ENCODE results near the gene DYNC2I2.

The DYNC2I2 gene

GRCh38 chr9:128636556-128637530 lies 19.8 kb downstream of the DYNC2I2 start:
- DNase-seq (ENCODE audit: extremely low read depth in 1 of 2, low read depth in 1 of 2): no peak

- DNase-seq (ENCODE audit: extremely low read depth in 1 of 2, low read depth in 1 of 2): no peak
These were observed 20.6 kb downstream of the DYNC2I2 start for GRCh38 chr9:128636024-128636390.

- no peak for DNase-seq (ENCODE audit: extremely low read depth in 1 of 2, low read depth in 1 of 2)
These were observed 21.2 kb downstream of the DYNC2I2 start for GRCh38 chr9:128635266-128636023.

DNA sequence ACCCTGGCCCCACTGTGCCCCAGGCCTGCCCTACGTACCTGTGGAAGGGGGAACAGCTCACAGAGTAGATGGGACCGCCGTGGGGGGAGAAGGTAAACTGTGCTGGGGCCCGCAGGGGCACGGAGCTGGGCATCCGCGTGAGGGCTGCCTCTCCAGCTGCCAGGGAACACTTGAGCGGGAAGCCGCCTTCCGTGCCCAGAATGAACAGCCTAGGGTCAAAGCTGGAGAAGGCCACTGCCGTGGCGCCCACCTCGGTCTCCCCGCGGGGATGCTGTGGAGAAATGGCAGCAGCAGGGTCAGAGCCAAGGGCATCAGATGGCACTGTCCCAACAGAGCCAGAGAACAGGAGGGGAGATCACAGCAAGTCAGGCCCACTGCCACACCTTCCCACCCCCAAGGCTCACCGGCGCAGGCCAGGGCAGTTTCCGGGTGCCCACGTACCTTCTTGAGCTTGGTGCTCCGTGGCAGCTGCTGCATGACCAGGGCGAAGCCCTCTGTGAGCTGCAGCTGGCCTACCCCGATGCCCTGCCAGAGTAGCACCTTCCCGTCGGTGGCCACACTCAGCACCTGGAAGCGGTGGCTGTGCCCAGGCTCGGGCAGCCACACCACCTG lies 21.9 kb downstream of the DYNC2I2 start:
- no peak for DNase-seq (ENCODE audit: extremely low read depth in 1 of 2, low read depth in 1 of 2)

- DNase-seq (ENCODE audit: extremely low read depth in 1 of 2, low read depth in 1 of 2): no peak
These were observed 22.5 kb downstream of the DYNC2I2 start for GRCh38 chr9:128634111-128634510.

DNA sequence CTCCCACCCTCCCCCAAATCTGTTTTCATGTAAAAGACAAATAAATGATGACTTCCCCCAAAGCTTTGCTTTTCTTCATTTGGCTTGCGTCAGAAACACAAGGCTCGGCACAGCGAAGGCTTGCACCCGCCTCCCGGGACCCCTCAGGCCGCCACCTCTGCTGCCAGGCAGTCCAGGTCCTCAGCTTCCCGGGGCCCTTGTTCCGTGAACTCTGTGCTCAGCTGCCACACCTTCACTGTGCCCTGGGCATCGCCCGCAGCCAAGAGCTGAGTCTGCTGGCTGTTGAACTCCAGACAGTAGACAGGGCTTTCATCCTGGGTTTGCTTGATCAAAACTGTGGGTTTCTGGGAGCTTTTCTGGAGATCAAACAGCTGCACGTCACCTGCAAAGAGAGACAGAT lies 23.0 kb downstream of the DYNC2I2 start:
- no peak for DNase-seq (ENCODE audit: extremely low read depth in 1 of 2, low read depth in 1 of 2)

DNA sequence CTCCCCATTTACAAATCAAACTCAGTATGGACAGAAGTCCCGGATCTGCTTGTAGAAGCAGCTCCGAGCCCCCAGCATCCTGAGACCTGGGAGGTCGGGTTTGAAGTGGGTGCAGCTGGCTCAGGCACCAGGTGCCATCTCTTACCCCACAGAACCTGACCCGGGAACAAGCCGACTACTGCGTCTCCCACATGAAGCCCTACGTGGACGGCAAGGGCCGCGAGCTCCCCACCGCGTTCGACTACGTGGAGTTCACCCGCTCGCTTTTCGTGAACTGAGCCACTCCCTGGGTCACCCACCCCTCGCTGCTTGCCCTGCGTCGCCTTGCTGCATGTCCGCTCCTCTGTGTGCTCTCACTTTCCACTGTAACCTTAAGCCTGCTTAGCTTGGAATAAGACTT lies 23.6 kb downstream of the DYNC2I2 start:
- no peak for DNase-seq (ENCODE audit: extremely low read depth in 1 of 2, low read depth in 1 of 2)

GRCh38 chr9:128632486-128632885 lies 24.2 kb downstream of the DYNC2I2 start:
- no peak for DNase-seq (ENCODE audit: extremely low read depth in 1 of 2, low read depth in 1 of 2)

DNA sequence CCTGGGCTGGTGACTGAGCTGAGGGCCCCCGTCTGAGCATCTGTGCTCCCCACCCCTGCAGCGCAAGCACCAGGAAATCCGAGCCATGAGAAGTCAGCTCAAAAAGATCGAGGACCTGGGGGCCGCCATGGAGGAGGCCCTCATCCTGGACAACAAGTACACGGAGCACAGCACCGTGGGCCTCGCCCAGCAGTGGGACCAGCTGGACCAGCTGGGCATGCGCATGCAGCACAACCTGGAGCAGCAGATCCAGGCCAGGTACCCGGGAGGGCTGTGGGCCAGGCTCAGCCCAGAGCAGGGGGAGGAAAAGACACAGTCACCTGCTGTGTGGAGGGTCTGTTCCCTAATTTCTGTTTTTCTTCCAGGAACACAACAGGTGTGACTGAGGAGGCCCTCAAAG lies 24.6 kb downstream of the DYNC2I2 start:
- DNase-seq (ENCODE audit: extremely low read depth in 1 of 2, low read depth in 1 of 2): no peak

DNA sequence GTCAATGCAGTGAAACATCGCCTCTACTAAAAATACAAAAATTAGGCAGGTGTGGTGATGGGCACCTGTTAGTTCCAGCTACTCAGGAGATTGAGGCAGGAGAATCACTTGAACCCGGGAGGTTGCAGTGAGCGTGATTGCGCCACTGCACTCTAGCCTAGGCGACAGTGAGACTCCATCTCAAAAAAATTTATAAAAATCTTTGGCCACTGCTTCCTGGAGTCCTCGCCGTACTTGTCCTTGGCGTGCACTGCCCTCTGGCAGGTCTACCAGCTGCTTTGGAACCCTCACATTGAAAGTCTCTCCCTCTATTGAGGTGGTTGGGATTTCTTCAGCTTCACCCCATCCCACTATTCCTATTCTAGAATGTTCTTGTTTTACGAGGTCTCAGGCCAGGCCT lies 25.0 kb downstream of the DYNC2I2 start:
- DNase-seq (ENCODE audit: extremely low read depth in 1 of 2, low read depth in 1 of 2): no peak

GRCh38 chr9:128629852-128630545 lies 26.6 kb downstream of the DYNC2I2 start:
- no peak for DNase-seq (ENCODE audit: extremely low read depth in 1 of 2, low read depth in 1 of 2)

GRCh38 chr9:128629136-128629535 lies 27.5 kb downstream of the DYNC2I2 start:
- DNase-seq (ENCODE audit: extremely low read depth in 1 of 2, low read depth in 1 of 2): no peak

GRCh38 chr9:128628471-128629048 lies 28.1 kb downstream of the DYNC2I2 start:
- no peak for DNase-seq (ENCODE audit: extremely low read depth in 1 of 2, low read depth in 1 of 2)

DNA sequence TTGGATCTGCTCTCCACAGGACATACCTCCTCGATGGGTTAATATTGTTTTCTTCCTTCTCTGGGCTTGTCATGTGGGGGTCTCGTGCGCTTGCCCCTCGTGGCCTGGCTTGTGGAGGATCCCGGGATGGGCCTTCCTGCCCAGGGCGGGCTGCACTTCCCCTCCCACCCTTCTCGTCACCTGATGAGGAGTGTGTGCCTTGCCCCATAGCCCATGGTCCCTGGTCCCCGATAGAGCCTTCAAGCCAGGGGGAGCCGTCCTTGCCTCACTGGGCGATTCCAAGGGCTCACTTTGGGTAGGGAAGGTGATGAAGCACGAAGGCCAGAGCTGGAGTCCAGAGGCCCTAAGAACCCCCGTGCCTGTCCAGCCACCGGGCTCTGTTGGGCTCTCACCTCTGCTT lies 28.7 kb downstream of the DYNC2I2 start:
- DNase-seq (ENCODE audit: extremely low read depth in 1 of 2, low read depth in 1 of 2): no peak

GRCh38 chr9:128627127-128627715 lies 29.4 kb downstream of the DYNC2I2 start:
- DNase-seq (ENCODE audit: extremely low read depth in 1 of 2, low read depth in 1 of 2): no peak

- no peak for DNase-seq (ENCODE audit: extremely low read depth in 1 of 2, low read depth in 1 of 2)
These were observed 30.5 kb downstream of the DYNC2I2 start for GRCh38 chr9:128626181-128626580.

- DNase-seq (ENCODE audit: extremely low read depth in 1 of 2, low read depth in 1 of 2): no peak
These were observed 31.1 kb downstream of the DYNC2I2 start for GRCh38 chr9:128625391-128626146.

- DNase-seq (ENCODE audit: extremely low read depth in 1 of 2, low read depth in 1 of 2): no peak
These were observed 32.1 kb downstream of the DYNC2I2 start for GRCh38 chr9:128624566-128624965.

- no peak for DNase-seq (ENCODE audit: extremely low read depth in 1 of 2, low read depth in 1 of 2)
These were observed 34.8 kb downstream of the DYNC2I2 start for GRCh38 chr9:128621730-128622455.

Measured in stimulated activated CD8-positive, alpha-beta memory T cell treated with anti-CD3 and anti-CD28 coated beads, Interleukin-7, amount 100 ng/mL, for 48 hours (primary cell).